Brain microvascular endothelial cell (primary cell): ENCODE measurements around the gene RGMB.
"Not testable (repeated sequence)": the region's sequence is repeated elsewhere in the genome, so short reads cannot be mapped to it uniquely, and the experiment has no call there.

Source experiments
- DNase-seq: peaks from one replicate; pipeline ENCODE4 v3.0.0-alpha.2; 2020
- H3K27ac ChIP-seq: fragments of 250-450 bp; sonication (Bioruptor Pico); 2 replicates; pipeline ENCODE4 v1.5.1; 2020; ENCODE audit warnings: mild to moderate bottlenecking, moderate library complexity
- H3K27me3 ChIP-seq: fragments of 250-450 bp; sonication (Bioruptor Pico); replicated peaks from 2 replicates; pipeline ENCODE4 v1.5.1; 2020; ENCODE audit warnings: mild to moderate bottlenecking
- H3K36me3 ChIP-seq: fragments of 250-450 bp; sonication (Bioruptor Pico); replicated peaks from 2 replicates; pipeline ENCODE4 v1.5.1; 2020; ENCODE audit warnings: mild to moderate bottlenecking
- H3K4me3 ChIP-seq: 2 replicates; pipeline ENCODE4 v1.5.1; 2011; ENCODE audit warnings: low read depth, mild to moderate bottlenecking, control low read depth, low read length, moderate library complexity
- CTCF ChIP-seq: IDR thresholded peaks from 2 replicates; pipeline ENCODE4 v1.5.1; 2011; ENCODE audit warnings: low read depth, mild to moderate bottlenecking, moderate library complexity, low read length, control low read depth, inconsistent platforms; ENCODE audit errors: missing control alignments
- in situ Hi-C: cut with HindIII; loops from 2 replicates; pipeline ENCODE4 v1.10.0; 2017; ENCODE audit warnings: low sequenced_read_pairs, low pct_ligation_motif_present

RGMB gene

DNA sequence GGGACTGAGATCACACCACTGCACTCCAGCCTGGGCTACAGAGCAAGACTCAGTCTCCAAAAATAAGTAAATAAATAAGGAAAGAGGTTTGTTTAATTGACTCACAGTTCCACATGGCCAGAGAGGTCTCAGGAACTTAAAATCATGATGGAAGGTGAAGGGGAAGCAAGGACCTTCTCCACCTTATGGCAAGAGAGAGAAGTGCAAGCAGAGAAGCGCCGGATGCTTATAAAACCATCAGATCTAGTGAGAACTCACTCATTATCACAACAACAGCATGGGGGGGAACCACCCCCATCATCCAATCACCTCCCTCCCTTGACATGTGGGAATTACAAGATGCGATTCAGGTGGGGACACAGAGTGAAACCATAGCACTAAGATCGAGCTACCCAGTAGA lies 22.8 kb upstream of the RGMB start:
- in situ Hi-C loops, result loop anchor here (25.0 kb wide), 1 partner anchor 313 kb away; no protein-coding TSS in a partner anchor
- DNase-seq, result no peak
- no peaks in the 10 kb centered on the region for H3K27me3 ChIP-seq
- H3K4me3 ChIP-seq, result no peak overlapping the region
- peak; percentile 62 for TF ChIP-seq CTCF
- H3K36me3 ChIP-seq, result no peaks in the 10 kb centered on the region
- no peak overlapping the region for H3K27ac ChIP-seq

DNA sequence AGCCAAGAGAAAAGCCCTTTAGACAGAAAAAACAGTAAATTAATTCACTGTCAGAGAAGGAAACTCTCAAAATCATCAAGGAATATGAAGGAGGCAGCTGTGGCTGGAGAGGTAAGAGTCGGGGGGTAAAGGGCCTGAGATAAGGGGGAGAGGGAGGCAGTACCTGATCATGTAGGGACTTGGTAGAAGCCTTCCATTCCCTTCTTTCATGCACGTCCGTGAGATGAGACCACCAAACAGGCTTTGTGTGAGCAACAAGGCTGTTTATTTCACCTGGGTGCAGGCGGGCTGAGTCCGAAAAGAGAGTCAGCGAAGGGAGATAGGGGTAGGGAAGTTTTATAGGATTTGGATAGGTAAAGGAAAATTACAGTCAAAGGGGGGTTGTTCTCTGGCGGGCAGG lies 21.1 kb upstream of the RGMB start:
- in situ Hi-C loops, result loop anchor here (25.0 kb wide), 1 partner anchor 315 kb away; no protein-coding TSS in a partner anchor
- H3K27me3 ChIP-seq, DNase-seq, H3K36me3 ChIP-seq, H3K4me3 ChIP-seq, H3K27ac ChIP-seq: not testable (repeated sequence)

DNA sequence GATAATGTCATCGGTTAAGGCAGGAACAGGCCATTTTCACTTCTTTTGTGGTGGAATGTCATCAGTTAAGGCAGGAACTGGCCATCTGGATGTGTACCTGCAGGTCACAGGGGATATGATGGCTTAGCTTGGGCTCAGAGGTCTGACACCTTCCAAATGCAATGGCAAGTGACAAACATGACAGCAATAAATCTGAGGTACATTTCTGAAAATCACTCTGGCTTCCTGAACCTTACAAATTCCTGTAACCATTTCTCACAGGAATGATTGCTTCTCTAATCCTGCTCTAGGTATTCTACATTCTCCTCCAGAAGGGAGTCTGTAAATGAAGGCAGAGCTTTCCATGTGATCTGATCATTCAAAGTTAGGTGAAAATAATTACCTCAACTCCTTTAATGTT lies 20.7 kb upstream of the RGMB start:
- not testable (repeated sequence) for H3K27me3 ChIP-seq, H3K4me3 ChIP-seq
- in situ Hi-C loops, result loop anchor here (25.0 kb wide), 1 partner anchor 316 kb away; no protein-coding TSS in a partner anchor

DNA sequence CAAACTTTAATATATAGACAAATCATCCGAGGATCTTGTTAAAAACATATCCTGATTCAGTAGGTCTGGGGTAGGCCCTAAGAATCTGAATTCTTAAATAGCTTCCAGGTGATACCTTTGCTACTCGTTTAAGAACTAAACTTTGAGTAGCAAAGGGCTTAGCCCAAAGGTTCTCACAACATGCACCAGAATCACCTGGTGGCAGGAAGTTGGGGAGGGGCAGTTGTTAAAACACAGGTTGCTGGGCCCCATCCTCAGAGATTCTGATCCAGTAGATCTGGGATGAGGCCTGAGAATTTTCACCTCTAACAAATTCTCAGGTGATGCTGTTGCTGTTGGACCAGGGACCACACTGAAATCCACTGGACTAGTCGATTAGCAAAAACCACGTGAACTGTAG lies 20.0 kb upstream of the RGMB start:
- DNase-seq, result no peak
- no peaks in the 10 kb centered on the region for H3K27me3 ChIP-seq
- TF ChIP-seq CTCF, result no peak
- H3K36me3 ChIP-seq, result no peaks in the 10 kb centered on the region
- H3K27ac ChIP-seq, result no peak overlapping the region
- in situ Hi-C loops, result loop anchor here (25.0 kb wide), 1 partner anchor 316 kb away; no protein-coding TSS in a partner anchor
- no peak overlapping the region for H3K4me3 ChIP-seq

More for the DNA sequence above, 20.7 kb upstream of the RGMB start:
- DNase-seq, H3K36me3 ChIP-seq, H3K27ac ChIP-seq: not testable (repeated sequence)

GRCh38 chr5:98755406-98755805 lies 18.1 kb upstream of the RGMB start:
- H3K27me3 ChIP-seq, result no peaks in the 10 kb centered on the region
- peak; percentile 43 for DNase-seq
- in situ Hi-C loops, result loop anchor here (25.0 kb wide), 1 partner anchor 318 kb away; no protein-coding TSS in a partner anchor
- H3K27ac ChIP-seq, result no peak overlapping the region
- no peak overlapping the region for H3K4me3 ChIP-seq
- no peaks in the 10 kb centered on the region for H3K36me3 ChIP-seq
- TF ChIP-seq CTCF, result no peak

DNA sequence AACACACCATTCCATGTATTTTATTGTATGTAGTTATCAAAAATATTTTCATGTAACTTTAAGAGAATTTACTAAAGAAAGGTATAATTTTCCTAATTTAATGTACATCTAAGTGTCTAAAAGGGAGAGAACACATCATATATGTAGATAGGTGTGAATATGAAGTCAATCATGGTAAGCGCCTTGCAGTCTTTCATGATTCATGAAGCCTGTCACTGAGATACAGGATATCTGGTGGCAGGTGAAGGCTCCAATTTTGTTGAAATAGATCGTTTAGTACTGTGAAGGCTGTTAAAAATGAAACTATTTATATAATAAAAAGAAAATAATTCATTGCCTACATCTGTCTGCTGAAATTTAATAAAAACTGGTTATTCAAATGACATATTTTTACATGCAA lies 15.5 kb upstream of the RGMB start:
- Histone ChIP-seq H3K27me3 (no peaks in the 10 kb centered on the region), H3K36me3 (no peaks in the 10 kb centered on the region), H3K27ac (no peak overlapping the region), H3K4me3 (no peak overlapping the region)
- no peak for DNase-seq
- in situ Hi-C loops, result loop anchor here (25.0 kb wide), 1 partner anchor 321 kb away; no protein-coding TSS in a partner anchor
- TF ChIP-seq CTCF, result no peak

GRCh38 chr5:98763001-98763630 lies 10.3 kb upstream of the RGMB start:
- peak; percentile 91 for DNase-seq
- in situ Hi-C loops, result loop anchor here (25.0 kb wide), 1 partner anchor 326 kb away; no protein-coding TSS in a partner anchor
- TF ChIP-seq CTCF, result no peak
- H3K27ac ChIP-seq, result peak overlapping the region; percentile 73
- H3K4me3 ChIP-seq, result no peak overlapping the region
- no peaks in the 10 kb centered on the region for H3K27me3 ChIP-seq
- no peaks in the 10 kb centered on the region for H3K36me3 ChIP-seq
